ENCODE measurements around the gene ARL2.

- no peak for TF ChIP-seq CTCF (IDR thresholded peaks at IDR 0.05)
- TF ChIP-seq POLR2A (IDR thresholded peaks at IDR 0.05): no peak
These were observed 44.1 kb downstream of the ARL2 start for GRCh38 chr11:65058012-65058411.
